OCI-LY3 (cell line): ENCODE data around the gene ABI1.

Source experiments
- EZH2phosphoT487 ChIP-seq: fragments of 200-600 bp; shearing (Covaris generic); IDR thresholded peaks from 2 replicates; pipeline ENCODE4 v1.6.1; 2018; ENCODE audit warnings: antibody characterized with exemption, mixed run types, low read depth
- TF ChIP-seq, protein P1 (sequence below): fragments of 200-600, 300-600 bp; sonication (generic); IDR thresholded peaks from 2 replicates; pipeline ENCODE4 v1.5.1; 2014; ENCODE audit warnings: antibody characterized with exemption, low read length, low read depth

GRCh38 chr10:26798298-26798697 is 62.5 kb downstream of the ABI1 start:
- TF ChIP-seq, protein P1, sequence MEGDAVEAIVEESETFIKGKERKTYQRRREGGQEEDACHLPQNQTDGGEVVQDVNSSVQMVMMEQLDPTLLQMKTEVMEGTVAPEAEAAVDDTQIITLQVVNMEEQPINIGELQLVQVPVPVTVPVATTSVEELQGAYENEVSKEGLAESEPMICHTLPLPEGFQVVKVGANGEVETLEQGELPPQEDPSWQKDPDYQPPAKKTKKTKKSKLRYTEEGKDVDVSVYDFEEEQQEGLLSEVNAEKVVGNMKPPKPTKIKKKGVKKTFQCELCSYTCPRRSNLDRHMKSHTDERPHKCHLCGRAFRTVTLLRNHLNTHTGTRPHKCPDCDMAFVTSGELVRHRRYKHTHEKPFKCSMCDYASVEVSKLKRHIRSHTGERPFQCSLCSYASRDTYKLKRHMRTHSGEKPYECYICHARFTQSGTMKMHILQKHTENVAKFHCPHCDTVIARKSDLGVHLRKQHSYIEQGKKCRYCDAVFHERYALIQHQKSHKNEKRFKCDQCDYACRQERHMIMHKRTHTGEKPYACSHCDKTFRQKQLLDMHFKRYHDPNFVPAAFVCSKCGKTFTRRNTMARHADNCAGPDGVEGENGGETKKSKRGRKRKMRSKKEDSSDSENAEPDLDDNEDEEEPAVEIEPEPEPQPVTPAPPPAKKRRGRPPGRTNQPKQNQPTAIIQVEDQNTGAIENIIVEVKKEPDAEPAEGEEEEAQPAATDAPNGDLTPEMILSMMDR: no peak
- TF ChIP-seq EZH2phosphoT487: no peak
